Activated CD4-positive, alpha-beta T cell treated with anti-CD3 and anti-CD28 coated beads for 24 hours (primary cell): ENCODE measurements around the gene IRF2BPL.
A peak's percentile ranks its signal among the peaks of the same experiment; 100 is the strongest.

Source experiments
- DNase-seq, 2 donors: peaks; one replicate each; pipeline ENCODE4 v3.0.0-alpha.2; 2020; ENCODE audit warnings: low read depth in 2 of 2

Gene IRF2BPL

DNA sequence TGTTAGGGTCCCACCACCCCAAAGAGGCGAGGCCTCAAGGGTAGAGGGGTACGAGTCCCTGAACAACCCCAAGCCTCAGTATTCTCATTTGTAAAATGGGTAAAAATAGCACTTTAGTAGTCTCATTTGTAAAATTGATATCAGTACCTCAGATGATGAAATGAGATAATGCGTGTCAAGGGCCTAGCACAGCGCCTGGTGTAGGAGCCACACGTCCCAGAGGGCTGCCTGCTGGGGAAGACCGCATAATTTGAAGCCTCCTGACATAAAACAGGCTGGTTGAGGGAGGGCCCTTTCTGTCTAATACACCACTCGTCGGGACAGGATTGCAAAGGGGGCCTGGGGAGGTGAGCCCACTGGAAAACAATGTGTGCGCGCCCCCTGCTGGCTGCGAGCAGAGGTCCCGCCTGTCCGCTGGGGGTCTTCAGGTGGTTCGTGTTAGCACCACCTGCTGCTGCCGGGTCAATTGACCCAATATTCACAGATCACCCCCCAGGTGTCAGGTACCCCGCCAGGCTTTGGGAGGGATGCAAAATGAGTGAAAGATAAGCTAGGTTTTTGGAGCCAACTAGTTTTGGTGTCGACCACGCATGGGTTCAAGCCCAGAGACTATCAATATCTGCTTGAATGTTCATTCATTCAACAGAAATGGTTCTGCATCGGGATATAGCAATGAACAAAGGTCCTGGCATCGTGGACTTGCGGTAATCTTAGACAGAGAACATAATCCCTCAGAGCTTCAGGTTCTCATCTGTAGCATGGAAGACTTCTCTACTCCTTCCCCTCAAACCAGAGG lies 24.7 kb upstream of the IRF2BPL start:
- peak; percentile 69 to 73 for DNase-seq

DNA sequence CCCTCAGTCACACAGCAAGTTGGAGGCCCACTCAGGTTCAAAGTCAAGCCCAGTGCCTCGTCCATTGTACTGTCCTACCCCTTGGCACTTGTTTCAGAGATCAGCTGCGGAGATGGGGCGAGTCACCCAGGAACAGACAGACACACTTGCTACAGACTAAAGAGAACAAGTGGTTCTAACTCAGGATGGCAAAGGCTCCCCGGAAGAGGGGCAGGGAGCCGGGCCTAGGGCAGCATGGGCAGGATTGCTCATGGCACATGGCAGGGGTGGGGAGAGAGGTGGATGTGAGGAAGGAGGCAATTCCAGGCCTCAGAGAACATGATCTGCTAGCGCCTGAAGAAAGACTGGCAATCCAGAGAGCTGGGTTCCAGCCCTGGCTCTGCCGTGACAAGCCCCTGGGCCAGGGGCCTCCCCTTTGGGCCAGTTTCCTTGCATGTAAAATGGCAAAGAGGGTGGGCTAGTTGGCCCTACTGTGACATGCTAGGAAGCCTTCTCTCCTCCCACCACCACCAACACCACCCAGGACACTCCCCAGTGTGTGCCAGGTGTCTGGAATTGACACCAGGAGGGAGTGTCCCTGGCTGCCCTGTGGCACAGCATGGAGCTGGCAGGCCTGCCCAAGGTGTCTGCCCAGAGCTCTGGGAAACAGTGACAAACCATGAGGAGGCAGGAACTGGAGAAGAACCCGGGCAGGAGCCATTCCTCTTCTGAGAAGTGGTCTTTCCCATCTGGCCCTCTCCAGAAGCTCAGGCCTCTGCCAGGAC lies 24.0 kb upstream of the IRF2BPL start:
- DNase-seq, result no peak

DNA sequence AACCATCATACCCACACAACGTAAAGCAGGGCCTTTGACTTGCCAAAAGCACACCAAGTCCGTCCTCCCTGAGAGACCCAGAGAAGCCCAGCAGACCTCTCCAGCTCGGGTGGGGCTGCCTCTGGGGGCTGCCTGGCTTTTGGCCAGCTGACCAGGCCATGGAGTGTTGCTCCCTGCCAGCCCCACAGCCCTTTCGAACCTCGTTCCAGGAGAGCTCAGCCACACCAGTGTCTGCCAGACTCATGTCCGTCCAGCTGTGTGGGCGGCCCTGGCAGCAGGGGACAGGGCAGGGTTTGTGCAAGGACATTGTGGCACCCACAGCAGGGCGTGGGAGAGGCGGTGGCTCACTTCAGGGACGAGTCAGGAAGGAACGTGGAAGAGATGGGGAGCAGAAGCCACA lies 22.6 kb upstream of the IRF2BPL start:
- DNase-seq, result no peak

DNA sequence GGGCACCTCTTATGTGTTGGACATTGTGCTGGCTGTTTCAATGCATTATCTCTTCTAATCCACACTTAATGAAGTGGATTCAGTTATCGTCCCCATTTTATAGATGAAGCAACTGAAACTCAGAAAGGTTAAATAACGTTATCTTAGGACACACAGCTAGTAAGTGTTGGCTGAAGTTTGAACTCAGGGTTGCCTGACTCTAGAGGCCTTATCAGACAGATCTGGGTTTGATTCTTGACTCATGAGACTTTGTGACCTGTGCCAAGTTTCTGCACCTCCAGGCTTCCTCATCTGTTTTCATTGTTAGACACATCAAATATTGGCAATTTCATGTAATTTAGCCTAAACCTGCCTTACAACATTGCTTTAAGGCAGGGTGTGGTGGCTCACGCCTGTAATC lies 18.2 kb upstream of the IRF2BPL start:
- DNase-seq, result no peak

DNA sequence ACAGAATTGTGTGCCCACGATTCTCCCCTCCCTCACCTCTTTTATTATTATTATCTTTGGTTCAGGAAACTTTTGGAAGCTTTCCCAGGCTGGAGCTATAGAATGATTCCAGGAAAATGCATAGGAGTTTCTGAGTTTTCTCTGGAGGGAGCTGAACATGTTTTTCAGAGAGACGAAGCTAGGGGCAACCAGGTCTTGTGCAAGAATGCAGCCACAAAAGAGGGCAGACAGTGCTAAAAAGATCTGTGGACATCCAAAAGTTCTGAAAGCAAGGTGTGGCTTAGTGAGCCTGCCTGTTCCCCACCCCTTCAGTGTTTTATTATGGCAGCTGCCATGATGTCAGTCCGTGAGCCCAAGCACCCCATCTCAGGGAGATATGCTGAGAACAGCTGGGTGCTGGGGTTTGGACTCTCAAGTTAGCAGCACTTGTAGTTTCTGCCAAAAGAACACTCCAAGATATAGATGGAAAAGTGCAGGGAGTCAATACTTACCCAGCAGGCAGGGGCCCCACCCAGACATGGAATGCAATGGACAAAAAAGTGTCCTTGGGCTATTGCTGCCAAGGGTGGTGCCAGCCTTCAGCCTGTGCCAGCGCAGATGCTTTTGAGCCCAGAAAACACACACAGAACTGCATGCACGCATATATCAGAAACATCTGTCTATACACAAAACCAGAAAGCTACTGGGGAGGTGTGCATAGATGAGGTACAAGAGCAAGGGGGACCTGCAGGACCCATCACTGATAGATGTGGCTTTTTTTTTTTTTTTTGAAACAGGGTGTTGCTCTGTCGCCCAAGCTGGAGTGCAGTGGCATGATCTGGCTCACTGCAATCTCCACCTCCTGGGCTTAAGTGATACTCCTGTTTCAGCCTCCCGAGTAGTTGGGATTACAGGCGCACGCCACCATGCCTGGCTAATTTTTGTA lies 17.0 kb upstream of the IRF2BPL start:
- DNase-seq, result no peak

DNA sequence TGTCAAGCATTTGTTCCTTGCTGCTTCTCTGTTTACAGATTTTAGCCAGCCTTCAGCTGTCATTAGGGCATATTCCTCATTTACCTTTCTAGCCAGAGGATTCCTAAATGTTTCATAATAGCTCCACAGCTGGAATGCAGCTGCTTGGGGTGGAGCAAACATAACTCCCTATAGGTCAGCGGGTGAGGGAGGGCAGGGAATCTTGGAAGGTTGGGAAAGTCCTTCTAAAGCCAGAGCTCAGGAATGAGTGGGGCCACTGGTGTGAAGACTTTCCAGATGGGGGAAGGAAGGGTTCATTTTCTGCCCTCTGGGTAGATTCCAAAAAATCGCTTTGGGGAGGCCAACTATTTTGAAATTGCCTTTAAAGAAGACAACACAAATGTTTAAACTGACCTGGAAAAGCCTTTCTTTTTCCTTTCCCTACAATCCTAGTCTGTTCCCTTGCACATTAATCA lies 16.3 kb upstream of the IRF2BPL start:
- DNase-seq, result no peak

- DNase-seq, result no peak
Observed at GRCh38 chr14:77043984-77044485, 15.5 kb upstream of the IRF2BPL start.

- DNase-seq, result no peak
Observed at GRCh38 chr14:77043177-77043983, 14.9 kb upstream of the IRF2BPL start.

- no peak for DNase-seq
Observed at GRCh38 chr14:77041881-77042545, 13.5 kb upstream of the IRF2BPL start.

- DNase-seq, result no peak
Observed at GRCh38 chr14:77040741-77041653, 12.5 kb upstream of the IRF2BPL start.

- peak; percentile 94 to 96 for DNase-seq
Observed at GRCh38 chr14:77040059-77040740, 11.7 kb upstream of the IRF2BPL start.

DNA sequence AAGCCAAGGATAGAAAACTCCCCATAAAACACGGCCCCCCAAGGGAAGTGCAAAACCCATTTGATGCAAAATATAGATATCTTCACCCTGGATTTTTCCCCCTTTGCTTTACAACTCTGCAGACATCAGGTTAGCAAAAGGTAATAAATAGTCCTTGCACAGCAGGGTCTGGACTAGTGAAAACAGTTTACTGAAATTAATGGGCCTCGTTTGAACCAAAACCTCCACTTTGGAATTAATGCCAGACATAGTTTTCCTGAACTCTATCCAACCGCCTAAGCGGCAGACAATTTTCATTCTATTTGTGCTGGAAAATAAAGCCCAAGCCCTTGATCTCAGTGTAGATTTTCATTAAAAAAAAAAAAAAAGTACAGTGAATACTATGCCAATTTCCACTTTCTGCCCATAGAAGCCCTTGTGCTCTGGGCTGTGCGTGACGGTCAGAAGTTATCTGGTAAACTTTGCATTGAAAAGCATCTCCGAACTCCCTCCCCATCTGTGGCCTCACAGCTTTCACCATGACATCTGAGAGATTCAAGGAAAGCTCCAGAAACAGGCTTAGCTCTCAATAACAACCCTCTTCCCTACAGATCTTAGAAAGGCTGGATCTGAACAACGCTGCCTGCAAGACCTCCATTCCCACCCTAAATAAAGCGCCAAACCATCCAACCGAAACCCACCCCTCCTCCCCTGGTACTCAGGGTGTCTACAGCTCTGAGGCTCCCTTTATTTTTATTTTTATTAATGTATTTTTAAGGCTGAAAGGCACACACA lies 11.0 kb upstream of the IRF2BPL start:
- no peak for DNase-seq

GRCh38 chr14:77037938-77038568 lies 9.5 kb upstream of the IRF2BPL start:
- peak in 1 of 2 donors; percentile 40 for DNase-seq

DNA sequence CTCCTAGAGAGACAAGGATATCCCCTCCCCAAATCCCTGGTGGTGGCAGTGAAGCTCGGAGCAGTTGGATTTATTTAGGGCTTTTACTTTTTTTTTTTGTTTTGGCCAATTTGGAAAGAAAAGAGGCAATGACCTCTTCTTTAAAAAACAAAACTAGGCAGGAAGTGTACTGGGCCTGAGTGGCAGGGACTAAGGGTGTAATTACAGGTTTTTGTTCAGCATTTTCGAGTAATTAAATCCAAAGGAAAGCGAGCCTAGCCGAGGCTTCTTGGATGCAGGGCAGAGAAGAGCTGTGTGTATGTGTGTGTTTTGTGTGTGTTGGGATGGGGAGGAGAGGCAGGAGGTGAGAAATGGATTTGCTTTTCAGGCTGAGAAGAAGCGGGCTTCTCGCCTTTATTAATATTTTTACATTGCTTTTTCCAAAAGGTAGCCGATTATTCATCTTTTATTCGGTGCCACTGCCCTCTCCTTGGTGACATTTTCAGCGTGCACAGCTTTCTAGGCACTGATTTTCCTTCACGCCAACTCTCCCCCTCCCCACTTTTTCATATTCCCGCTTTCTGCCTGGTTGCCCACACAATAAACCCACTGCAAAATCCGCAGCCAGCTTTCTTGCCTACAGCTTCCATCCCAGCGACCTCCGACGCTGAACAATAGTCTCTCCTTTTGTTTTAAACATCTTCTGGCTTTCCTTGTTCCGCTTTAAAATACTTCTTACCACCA lies 8.9 kb upstream of the IRF2BPL start:
- no peak for DNase-seq

DNA sequence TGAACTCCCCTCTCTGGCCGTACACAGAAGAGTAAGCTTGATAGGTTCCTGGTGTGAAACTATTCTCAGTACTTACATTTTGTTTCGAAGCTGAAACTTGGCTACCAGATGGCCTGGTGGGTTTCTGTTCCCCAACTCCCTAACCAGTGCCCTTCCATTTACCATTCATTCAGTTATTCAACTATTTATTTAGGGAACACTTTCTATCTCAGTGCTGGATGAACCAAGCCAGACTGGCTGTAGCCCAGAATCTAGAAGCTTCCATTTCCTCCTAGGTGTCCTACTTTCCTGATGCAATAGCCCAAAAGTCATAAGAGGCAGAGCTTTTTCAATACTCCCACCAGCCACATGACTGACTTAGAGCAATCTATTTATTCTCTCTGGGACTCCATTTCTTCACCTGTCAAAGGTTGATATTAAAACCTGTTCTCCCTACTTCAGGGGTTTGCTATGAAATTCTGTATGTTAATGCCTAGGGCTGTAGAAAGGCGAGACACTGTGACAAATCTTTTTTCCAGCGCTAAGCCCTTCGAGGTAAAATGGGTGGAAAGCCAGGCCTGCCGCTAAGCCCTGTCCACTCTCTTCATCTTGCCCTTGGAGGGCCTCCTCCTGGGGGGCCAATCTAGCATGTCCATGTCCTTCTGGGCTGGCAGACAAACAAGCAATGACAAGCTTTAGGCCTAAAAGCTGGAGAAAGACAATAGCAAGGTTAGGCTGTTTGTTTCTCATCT lies 8.1 kb upstream of the IRF2BPL start:
- no peak for DNase-seq

GRCh38 chr14:77035267-77035666 lies 6.8 kb upstream of the IRF2BPL start:
- DNase-seq, result no peak
